ENCODE data around the gene PARP6.

GRCh38 chr15:72278737-72279136, 6.4 kb upstream of the PARP6 start:
- TF ChIP-seq CTCF (IDR thresholded peaks at IDR 0.05; ENCODE audit: low read depth, low read length) (no peak), EZH2phosphoT487 (IDR thresholded peaks at IDR 0.05; ENCODE audit: low read depth) (no peak)

Data from OCI-LY3 (cell line).